ENCODE data around the gene TBC1D2.

- TF ChIP-seq, protein P1, sequence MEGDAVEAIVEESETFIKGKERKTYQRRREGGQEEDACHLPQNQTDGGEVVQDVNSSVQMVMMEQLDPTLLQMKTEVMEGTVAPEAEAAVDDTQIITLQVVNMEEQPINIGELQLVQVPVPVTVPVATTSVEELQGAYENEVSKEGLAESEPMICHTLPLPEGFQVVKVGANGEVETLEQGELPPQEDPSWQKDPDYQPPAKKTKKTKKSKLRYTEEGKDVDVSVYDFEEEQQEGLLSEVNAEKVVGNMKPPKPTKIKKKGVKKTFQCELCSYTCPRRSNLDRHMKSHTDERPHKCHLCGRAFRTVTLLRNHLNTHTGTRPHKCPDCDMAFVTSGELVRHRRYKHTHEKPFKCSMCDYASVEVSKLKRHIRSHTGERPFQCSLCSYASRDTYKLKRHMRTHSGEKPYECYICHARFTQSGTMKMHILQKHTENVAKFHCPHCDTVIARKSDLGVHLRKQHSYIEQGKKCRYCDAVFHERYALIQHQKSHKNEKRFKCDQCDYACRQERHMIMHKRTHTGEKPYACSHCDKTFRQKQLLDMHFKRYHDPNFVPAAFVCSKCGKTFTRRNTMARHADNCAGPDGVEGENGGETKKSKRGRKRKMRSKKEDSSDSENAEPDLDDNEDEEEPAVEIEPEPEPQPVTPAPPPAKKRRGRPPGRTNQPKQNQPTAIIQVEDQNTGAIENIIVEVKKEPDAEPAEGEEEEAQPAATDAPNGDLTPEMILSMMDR (IDR thresholded peaks at IDR 0.05; ENCODE audit: low read length): no peak
- no peak for TF ChIP-seq EZH2 (IDR thresholded peaks at IDR 0.05; ENCODE audit: borderline replicate concordance, low read length)
Measured at GRCh38 chr9:98302150-98302549, 46.7 kb upstream of the TBC1D2 start.
